SU-DHL-6 (cell line): ENCODE measurements around the gene OR52R1.

Experiments used
- CTCF ChIP-seq: fragments of 200-600 bp; sonication (generic); IDR thresholded peaks from one replicate; pipeline ENCODE4 v1.5.1; 2017; ENCODE audit warnings: antibody characterized with exemption, mild to moderate bottlenecking, low read length, moderate library complexity; ENCODE audit not compliant: insufficient read depth, poor library complexity, severe bottlenecking
- EZH2phosphoT487 ChIP-seq: fragments of 200-600 bp; sonication (generic), shearing (Covaris generic); conservative IDR thresholded peaks from 2 replicates; pipeline ENCODE4 v1.6.1; 2018; ENCODE audit warnings: mild to moderate bottlenecking, antibody characterized with exemption, low read length, moderate library complexity, mixed read lengths

DNA sequence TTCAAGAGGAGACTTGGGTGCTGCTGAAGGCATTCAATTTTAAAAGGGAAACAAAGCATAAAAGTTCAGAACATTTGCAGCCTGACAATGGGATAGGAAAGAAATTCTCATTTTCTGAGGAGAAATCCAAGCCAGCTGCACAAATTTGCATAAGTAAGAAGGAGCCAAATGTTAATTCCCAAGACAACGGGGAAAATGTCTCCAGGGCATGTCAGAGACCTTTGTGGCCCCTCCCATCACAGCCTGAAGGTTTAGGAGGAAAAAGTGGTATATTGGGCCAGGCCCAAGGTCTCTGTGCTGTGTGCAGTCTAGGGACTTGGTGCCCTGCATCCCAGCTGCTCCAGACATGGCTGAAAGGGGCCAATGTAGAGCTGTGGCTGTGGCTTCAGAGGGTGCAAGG, 21.7 kb downstream of the OR52R1 start:
- TF ChIP-seq CTCF (no peak), EZH2phosphoT487 (no peak)
